Anterior cingulate cortex (tissue), 58 donors: ENCODE results near the gene SSPN.

Experiments
- DNase-seq, 58 donors: peaks; one replicate each; lab custom pipeline; 2025; lab: John Stamatoyannopoulos, UW

The SSPN gene

DNA sequence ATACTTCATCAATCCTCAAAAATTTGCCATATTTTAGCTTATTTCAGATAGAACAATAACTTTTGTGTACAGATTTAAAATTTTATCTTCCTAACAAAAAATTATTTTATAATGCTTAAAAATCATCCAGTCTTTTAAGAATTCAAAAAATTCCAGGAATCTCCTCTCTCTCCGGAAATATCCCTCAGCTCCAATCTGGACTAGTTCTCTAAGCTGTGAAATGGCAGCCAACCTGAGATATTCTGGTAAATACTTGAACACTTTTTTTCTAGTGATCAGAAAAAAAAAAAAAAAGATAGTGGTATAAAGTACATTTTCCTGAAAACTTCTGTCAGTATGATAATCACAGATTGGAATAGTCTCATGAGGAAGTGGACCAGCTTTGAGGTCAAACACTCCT lies 57.6 kb downstream of the SSPN start:
- no peak for DNase-seq

DNA sequence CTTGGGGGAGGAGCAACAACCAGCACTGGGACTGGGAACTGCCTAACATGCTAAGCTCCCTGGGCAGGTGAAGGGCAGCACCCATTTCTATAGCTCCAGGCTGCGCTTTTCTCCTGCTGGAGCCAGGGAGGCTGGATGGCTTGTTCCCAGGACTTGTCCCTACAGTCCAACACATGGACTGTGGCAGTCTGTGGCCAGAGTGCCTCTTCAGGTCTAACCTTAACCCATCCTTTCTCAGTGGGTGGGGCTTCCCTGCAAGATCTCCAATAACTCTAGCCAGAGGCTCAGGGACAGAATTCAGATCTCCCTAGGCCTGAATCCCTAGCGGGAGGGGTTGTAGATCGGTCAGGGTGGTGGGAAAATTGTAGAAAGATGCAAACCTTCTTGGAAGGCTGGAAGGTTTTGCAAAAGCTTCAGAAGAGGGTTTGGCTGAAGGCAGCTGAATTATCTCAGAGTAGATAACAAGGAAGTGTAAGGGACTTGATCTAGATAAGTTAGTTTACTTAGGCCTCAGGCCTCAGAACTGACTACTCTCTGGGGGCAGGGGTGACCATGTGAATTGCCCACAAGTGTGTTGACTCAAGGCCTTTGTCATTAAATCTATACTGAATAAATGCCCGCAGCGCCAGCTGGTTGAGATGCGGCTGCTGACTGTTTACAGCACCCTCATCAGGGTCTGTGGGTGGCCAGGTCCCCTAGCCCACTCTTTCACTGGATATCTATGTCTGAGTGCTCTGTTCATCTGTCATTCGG lies 60.7 kb downstream of the SSPN start:
- DNase-seq, result no peak

DNA sequence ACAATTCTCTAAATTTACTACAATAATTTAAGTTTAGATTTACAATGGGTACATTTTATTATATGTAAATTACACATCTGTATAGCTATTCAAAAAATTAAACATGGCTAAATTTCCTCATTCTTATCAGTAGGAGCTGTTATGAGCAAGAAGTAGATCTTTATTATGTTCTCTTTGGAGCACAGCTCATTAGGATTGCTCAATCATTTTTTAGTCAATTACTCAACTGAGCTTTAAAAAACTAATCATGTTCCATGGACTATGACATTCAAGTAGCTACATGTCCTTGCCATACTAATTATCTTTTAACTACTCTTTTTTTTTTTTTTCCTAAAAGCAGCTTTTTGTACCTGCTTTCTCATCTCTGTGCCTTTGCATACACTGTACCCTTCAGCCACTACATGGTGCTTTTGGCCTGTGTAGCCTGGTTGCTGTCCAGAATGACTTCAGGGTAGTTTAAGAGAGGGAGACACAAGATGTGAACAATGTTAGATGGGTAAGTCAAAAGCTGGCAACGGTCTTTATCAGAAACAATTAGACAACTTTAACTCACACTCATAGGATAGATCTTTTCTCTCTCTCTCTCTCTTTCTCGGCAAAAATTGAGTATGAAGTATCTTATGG lies 69.0 kb downstream of the SSPN start:
- DNase-seq, result no peak

DNA sequence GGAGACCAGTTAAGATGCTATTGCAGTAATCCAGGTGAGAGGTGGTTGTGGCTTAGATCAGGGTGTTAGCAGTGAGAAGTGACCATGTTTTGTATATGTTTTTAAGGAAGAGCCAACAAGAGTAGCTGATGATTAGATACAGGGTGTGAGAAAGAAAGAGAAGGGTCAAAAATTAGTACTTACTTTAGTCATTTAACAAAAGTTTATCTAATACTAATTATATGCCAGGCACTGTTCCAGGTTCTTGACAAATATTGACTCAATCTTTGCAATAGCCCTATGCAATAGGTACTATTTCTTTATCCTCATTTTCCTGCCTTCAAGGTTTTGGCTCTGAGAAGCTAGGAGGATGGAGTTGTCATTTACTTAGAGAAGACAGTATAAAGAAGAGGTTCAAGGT lies 70.2 kb downstream of the SSPN start:
- DNase-seq, result no peak

DNA sequence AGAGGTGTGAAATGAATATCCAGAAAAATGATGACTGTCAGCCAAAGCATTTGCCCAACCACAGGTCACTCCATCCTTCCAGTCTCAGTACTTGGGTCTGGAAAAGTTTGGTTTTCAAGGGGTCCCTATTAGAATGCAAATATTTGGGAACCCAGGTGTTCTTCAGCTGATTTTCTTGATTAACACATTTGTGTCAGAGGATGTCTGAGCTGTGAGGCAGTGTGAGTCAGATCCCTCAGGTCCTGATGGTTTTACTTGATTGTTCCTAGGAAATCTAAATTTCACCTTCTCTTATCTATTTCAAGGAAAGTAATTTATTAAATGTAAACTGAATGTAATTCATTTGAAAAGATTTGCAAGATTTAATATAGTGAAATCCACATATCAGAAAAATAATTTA lies 71.5 kb downstream of the SSPN start:
- no peak for DNase-seq

DNA sequence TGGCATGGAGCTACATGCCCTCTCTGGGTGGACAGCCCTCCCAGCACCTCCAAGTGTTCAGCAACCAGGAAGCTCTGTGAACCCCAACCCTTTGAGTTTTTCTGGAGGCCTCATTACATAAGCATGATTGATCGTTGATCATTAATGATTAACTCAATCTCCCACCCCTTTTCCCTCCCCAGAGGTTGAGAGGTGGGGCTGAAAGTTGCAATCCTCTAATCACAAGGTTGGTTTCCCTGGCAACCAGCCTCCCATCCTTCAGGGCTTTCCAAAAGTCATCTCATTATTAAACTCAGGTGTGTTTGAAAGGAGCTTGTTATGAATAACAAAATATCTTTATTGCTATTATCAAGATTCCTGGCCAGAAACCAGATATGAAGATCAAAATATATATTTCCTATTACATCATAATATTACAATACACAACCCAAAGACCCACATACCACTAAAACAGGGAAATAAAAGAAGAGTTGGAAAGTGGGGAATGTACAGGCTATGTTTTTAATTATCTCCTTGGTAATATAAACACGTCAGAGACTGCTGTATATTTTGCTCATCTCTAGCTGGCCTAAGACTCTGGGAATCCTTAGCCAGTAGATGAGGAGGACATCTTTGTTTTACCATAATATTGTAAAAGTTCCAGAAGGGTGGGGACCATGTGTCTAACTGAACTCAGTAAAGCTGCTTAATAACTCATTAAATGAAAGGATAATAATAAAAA lies 73.6 kb downstream of the SSPN start:
- DNase-seq, result no peak

DNA sequence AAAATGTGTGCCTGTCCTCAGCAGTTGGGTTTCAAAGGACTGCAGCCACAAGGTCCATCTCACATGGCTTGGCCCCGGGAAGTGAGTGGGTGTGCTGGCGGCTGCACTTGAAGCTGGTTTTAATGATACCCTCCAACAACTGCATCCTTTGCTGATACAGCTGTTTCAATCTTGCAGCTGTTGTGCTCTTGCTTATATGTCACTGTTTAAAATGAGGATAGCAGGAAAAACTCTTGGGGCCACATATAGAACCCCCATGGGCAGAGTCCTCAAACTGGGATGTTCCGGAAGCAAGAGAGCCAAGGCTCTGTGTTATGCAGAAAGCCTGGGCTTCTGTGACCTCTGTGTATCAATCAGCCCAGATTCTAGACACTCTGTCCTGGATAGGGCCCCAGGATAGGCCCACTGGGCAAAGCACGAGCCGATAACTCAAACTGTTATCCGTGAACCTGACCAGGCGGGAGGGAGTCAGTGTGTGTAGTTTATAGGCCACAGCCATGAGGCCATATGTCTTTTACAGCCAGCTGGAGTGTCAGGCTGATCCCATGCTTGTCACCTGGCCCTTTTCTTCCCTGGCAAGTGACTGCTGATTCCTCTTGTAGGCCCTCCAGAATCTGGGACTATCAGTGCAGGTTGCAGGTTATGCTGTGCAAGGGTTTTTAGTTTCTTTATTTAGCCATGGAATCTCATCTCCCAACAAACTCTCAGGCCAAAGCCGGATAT lies 74.3 kb downstream of the SSPN start:
- no peak for DNase-seq

DNA sequence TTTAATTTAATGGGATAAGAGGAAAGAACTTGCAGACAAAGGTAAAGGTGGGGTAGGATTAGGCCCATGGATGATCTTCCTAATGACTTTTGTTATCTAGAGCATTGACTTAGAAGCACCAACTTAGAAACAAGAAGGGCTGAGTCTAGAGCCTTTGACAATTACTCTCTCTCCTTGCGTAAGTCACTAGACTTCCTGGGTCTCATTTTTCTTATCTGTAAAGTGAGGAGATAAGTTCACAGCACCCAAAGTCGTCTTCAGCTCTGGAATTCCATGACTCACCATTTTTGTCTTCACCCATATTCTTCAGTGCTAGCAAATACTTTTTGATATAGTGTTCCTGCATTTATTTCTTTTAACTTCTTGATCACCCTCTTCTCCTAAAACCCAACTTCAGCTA lies 75.7 kb downstream of the SSPN start:
- DNase-seq, result no peak

DNA sequence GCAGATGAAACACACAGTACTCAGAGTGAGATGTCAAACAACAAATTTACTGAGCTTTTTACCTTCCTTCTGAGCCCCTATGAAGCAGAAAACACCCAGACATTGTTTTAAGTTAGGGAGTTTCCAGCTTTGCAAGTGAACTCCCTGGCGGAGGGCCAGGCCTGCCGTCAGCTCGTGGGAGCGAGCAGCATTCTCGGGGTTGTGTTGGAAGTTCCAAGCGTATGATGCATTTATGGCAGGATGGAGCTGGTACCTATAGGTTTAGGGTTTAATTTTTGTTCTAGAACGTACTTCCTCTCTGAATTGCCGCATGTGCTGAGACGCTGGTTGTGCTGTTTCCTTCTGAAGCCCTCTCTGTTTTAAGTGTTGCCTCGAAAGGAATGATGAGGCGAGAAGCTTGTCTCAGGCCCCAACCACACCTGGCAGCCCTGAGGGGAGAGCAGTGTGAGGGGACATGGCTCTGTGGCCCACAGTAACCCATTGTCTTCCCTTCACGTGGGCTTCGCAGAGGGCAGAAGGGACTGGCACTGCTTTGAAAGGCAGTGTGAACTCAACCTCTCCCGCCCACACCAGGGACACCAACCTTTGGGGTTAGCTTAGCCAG lies 76.6 kb downstream of the SSPN start:
- DNase-seq, result peak in 29 of 58 donors; percentile 5 to 73 (median 25)

DNA sequence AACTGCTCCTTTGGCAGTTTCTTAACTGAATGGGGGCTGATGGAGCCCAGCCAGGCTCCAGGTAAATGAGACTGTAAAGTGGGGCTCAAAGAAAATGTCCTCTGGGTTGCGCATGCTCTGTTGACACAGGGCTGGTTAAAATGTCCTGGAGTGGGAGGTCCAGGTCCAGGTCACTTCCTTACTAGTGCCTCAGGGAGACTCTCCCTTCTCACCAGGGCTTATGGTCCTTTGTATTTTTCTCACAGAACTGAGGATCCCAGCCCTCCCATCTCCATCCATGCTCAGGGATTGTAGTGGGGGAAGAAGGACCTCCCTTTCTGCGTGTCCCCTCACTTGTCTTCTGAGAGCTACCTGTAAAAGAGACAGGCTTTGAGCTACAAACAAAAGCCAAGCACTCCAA lies 77.5 kb downstream of the SSPN start:
- DNase-seq, result no peak

DNA sequence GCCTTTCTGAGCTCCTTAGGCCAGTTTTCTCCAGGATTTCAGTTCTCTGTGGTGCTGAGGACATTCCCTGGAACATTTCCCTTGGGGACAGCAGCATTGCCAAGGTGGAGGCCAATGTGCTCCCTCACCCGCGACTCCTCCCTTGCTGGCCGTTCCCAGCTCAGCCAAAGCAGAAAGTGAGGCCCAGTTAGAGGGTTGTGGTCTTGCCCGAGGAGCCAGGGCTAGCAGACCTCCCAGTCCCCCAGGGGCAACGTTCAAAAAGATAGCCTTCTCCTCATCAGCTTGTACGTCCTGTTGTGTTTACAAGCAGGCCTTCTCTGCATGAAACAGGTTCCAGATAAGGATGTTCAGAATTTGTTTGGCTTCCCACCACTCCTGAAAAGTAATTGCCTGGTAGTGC lies 78.4 kb downstream of the SSPN start:
- peak in 9 of 58 donors; percentile 11 to 25 (median 20) for DNase-seq

DNA sequence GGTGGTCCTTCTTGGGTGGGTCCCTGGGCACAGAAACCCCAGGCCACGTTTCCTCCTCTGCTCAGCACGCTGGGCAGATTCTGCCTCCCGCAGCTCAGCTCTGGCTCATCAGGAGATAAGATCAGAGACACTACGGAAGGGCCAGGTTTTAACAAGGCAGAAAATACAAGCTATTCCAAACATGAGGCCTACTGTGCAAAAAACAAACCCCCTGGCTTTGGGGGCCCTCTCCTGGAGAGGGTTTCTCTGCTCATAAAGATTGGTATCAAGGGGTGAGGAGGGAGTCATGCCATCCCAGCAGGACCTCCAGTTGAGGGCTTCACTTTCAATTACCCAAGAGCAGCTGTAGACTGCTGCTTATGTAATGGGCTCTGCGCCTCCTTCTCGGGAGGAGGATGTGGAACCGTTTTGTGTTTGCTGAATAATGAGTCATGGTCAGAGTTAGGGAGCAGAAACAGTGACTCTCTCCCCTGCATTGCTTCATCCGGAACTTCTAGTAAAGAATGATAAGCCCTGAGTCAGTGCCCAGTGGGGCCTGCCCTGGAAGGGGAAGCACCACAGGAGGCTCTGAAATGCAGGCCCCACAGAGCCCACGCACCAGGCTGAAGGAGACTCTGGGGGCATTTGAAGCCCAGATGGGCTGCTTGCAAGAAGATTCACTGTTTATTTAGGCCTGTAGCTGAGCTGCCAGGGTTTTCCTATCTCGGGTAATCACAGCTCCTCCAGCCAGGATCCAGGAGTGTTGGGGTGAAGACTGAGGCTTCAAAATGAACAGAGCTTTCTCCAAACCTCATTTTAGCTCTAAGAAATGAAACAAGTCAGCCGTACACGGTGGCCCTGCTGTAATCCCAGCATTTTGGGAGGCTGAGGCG lies 79.3 kb downstream of the SSPN start:
- DNase-seq, result peak in 45 of 58 donors; percentile 18 to 81 (median 46)

DNA sequence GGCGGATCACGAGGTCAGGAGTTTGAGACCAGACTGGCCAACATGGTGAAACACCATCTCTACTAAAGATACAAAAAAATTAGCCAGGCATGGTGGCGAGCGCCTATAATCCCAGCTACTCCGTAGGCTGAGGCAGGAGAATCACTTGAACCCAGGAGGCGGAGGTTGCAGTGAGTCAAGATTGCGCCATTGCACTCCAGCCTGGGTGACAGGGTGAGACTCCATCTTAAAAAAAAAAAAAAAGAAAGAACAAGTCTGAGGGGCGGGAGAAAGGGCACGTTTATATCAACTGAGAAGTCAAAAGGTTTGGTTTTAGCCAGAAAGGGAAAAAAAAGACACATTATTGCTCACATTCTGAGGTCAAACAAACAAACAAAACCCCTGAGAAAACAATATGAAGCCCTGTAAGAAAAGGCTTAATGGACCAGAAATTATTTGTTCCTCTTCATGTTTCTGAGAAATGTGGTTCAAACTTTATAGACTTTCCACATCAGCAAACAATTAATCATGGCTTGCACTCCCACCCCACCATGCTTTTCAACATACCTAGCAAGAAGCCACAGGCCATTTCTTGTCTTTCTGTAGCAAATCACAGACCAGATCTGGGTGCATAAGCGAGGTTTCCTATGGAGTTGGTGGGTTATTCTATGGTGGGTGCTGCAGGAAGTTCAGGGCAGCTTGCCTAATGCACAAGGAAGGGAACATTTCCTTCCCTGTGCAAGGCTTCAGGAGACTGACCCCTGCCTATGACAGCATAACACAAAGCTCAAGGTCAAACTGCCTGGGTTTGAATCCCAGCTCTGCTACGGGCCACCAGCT lies 80.1 kb downstream of the SSPN start:
- DNase-seq, result no peak

DNA sequence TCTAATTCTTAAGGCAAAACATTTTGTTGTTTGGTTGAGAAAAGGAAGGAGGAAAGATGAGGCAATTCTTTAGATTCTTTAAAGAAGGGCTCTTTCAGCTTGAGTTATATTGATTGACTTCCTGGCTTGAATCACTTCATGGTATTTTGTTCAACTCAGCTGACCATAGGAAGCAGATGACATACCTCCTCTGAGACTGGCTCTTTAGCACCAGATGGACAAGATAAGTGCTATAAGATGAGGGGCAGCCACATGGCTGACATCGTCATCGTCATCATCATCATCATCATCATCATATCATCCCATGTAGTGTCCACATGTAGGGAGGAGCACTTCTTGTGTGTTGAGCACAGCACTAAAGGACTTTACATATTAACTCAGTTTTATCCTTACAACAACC lies 81.3 kb downstream of the SSPN start:
- DNase-seq, result no peak

DNA sequence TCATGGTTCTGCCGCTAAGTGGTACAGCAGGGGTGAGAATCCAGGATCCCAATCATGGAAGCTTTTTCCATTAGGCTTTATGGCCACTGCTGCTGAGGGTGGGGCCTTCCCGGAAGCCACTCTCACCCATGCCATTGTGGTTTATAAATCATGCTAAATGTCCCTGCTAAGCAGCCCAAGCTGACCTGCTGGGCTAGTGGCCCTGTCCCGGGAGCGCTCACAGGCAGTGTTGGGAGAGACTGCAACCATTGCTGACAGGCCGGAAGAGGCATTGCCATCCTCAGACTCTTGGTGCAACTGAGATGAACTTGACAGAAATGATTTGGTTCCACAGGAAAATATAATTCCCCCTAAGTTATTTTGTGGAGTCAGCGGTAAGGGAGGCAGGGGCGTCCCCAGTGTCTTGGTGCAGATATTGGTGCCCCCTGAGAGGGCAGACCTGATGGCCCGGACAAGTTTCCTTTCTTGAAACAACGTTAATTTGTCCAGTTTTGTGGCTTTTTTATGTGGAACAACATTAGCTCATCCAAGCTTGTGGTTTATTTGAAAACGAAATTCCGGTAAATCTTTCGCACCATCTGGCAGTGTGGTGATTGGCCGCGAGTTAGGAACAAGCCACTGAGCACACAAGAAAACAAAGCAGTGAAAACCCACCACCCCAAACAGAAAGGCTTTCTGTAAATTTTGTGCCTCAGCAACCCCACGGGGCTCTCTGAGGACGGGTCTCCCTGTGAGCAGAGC lies 82.3 kb downstream of the SSPN start:
- peak in 1 of 58 donors; percentile 20 for DNase-seq

DNA sequence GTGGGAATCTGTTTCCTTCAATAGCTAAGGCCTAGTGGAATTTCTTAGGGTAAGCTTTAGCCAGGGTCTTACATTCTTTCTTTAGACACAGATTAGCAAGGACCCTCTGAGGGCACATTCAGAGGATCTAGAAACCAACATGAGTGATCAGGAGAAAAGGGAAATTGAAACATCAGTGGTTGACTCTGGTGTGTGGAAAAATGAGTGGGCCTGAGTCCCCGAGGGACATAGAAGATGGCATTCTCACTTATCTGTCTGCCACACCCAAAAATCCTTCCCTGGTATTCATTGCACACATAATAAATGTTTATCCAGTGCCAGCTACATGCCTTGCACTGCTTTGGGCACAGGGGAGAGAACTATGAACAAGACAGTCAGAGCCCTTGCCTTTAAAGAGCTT lies 82.9 kb downstream of the SSPN start:
- no peak for DNase-seq

DNA sequence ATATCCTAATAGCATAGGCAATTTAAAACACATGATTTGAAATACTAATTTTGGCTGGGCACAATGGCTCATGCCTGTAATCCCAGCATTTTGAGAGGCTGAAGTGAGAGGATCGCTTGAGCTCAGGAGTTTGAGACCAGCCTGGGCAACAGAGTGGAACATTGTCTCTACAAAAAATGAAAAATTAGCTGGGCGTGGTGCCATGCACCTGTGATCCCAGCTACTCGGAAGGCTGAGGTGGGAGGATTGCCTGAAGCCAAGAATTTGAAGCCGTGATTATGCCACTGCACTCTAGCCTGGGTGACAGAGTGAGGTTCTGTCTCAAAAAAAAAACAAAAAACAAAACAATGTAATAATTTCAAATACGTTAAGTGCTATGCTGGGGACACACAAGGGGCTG lies 83.3 kb downstream of the SSPN start:
- no peak for DNase-seq

DNA sequence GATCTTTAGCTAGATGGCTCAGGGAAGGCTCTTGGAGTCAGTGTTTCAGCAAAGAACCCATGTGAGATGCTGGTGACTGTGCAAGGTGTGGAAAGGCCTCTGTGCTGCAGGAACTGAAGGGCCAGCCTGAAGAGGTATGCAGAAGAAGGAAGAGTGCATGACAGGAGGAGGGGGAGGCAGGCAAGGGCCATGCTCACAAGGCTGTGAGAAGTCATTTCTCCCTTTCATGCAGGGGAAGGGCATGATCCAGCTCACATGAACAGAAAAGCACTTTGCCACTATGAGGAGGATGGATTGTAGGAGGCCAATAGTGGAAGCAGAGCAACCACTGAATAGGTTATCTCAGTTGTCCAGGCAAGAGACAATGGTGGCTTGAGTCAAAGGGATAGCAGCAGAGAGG lies 83.7 kb downstream of the SSPN start:
- DNase-seq, result no peak
